CD4-positive, alpha-beta memory T cell (primary cell): ENCODE measurements around the gene CNOT4. TPM values are rescaled to one million over a fixed set of nuclear protein-coding genes. Genes with fewer than 3 reads are reported as not detected.
"Not testable (repeated sequence)": the region's sequence is repeated elsewhere in the genome, so short reads cannot be mapped to it uniquely, and the experiment has no call there.

ENCODE experiments used
- CTCF ChIA-PET: fragments of 350-600 bp; sonication (Branson Sonifier 250); formaldehyde crosslinking; loops from one replicate; lab custom pipeline; 2021; ENCODE audit warnings: inconsistent platforms; ENCODE audit not compliant: partially characterized antibody; lab: Charles Lee
- POLR2A ChIA-PET: fragments of 350-600 bp; sonication (Branson Sonifier 250); formaldehyde crosslinking; loops from one replicate; lab custom pipeline; 2021; ENCODE audit not compliant: partially characterized antibody; lab: Charles Lee
- DNase-seq, 5 donors: peaks; one replicate each; pipeline versions ENCODE4 v3.0.0 to v3.0.0-alpha.2; 2020 to 2022; ENCODE audit warnings: mixed read lengths in 1 of 5
- H3K27ac ChIP-seq: one replicate; pipeline ENCODE4 v1.7.0; 2013; ENCODE audit warnings: low read depth, low read length
- H3K27me3 ChIP-seq: 2 replicates; pipeline ENCODE4 v1.7.0; 2013; ENCODE audit warnings: mild to moderate bottlenecking, low read length, moderate library complexity; ENCODE audit not compliant: insufficient read depth
- H3K36me3 ChIP-seq: 2 replicates; pipeline ENCODE4 v1.7.0; 2013; ENCODE audit warnings: mild to moderate bottlenecking, low read length, moderate library complexity; ENCODE audit not compliant: insufficient read depth
- H3K4me1 ChIP-seq: 2 replicates; pipeline ENCODE4 v1.7.0; 2013; ENCODE audit warnings: mild to moderate bottlenecking, low read length, moderate library complexity; ENCODE audit not compliant: insufficient read depth
- H3K4me3 ChIP-seq, 2 donors: one replicate each; pipeline ENCODE4 v1.7.0; 2013; ENCODE audit warnings: low read length in 2 of 2, mild to moderate bottlenecking in 1 of 2
- H3K9me3 ChIP-seq, 2 donors: one replicate each; pipeline ENCODE4 v1.7.0; 2013; ENCODE audit warnings: low read length in 2 of 2, control low read depth in 1 of 2; ENCODE audit not compliant: control insufficient read depth in 1 of 2
- H3K27ac Mint-ChIP-seq, 7 donors: one replicate each; pipeline ENCODE4 v1.8.0; 2020 to 2021; ENCODE audit warnings: mixed read lengths in 7 of 7, mild to moderate bottlenecking in 6 of 7, inconsistent platforms in 3 of 7, moderate library complexity in 3 of 7
- H3K27me3 Mint-ChIP-seq, 2 donors: one replicate each; pipeline ENCODE4 v1.8.0; 2020 to 2021; ENCODE audit warnings: mixed read lengths in 2 of 2
- H3K36me3 Mint-ChIP-seq, 2 donors: one replicate each; pipeline ENCODE4 v1.8.0; 2020 to 2021; ENCODE audit warnings: mixed read lengths in 2 of 2, inconsistent platforms in 1 of 2, mild to moderate bottlenecking in 1 of 2
- H3K4me1 Mint-ChIP-seq, 4 donors: one replicate each; pipeline ENCODE4 v1.8.0; 2020 to 2021; ENCODE audit warnings: mixed read lengths in 4 of 4, mild to moderate bottlenecking in 1 of 4
- H3K4me3 Mint-ChIP-seq, 8 donors: one replicate each; pipeline ENCODE4 v1.8.0; 2020 to 2021; ENCODE audit warnings: mixed read lengths in 8 of 8, mild to moderate bottlenecking in 7 of 8, moderate library complexity in 6 of 8, inconsistent platforms in 3 of 8
- H3K9me3 Mint-ChIP-seq, 8 donors: one replicate each; pipeline ENCODE4 v1.8.0; 2020 to 2021; ENCODE audit warnings: mixed read lengths in 8 of 8, mild to moderate bottlenecking in 5 of 8, inconsistent platforms in 3 of 8, moderate library complexity in 1 of 8
- intact Hi-C: fragments of 100-400 bp; cut with micrococcal nuclease; formaldehyde crosslinking; loops from one replicate; pipeline ENCODE4 v1.15.1; 2023
- polyA plus RNA-seq, 2 donors: library from polyadenylated mRNA; unstranded; fragments of 300-500 nt; fragmentation: Illumina TruSeq; gene quantifications; one replicate each; pipeline ENCODE4 v1.2.3, GENCODE V29; 2021
- total RNA-seq, 2 experiments: library from RNA; stranded (reverse); gene quantifications; one replicate each; pipeline ENCODE4 v1.2.3, GENCODE V29; 2021

Gene CNOT4
- total and polyA plus RNA-seq, 4 experiments from 2014 or later, result 11.1 to 35.0 (median 26.2) TPM

GRCh38 chr7:135362871-135363270, 147.0 kb downstream of the CNOT4 start:
- Mint-ChIP-seq H3K9me3 (no peaks in the 10 kb centered on the region), H3K4me1 (peaks cover 0 to 1% (median 0%) of the 10 kb centered on the region in 4 donors), H3K4me3 (no peak overlapping the region), H3K36me3 (peaks cover 20 to 32% of the 10 kb centered on the region in 2 donors), H3K27me3 (no peaks in the 10 kb centered on the region), H3K27ac (no peak overlapping the region)
- Histone ChIP-seq H3K4me3 (no peak overlapping the region), H3K4me1 (no peaks in the 10 kb centered on the region), H3K27ac (no peak overlapping the region), H3K36me3 (peaks cover 4% of the 10 kb centered on the region), H3K9me3 (no peaks in the 10 kb centered on the region), H3K27me3 (no peaks in the 10 kb centered on the region)
- intact Hi-C loops, result no loop called here
- ChIA-PET POLR2A (no interaction called here), CTCF (no interaction called here)
- DNase-seq, result no peak

- Histone ChIP-seq H3K9me3 (no peaks in the 10 kb centered on the region), H3K27ac (no peak overlapping the region), H3K4me3 (no peak overlapping the region), H3K36me3 (peaks cover 4% of the 10 kb centered on the region), H3K4me1 (no peaks in the 10 kb centered on the region), H3K27me3 (no peaks in the 10 kb centered on the region)
- no peak overlapping the region for H3K27ac Mint-ChIP-seq
- H3K4me1 Mint-ChIP-seq, result peaks cover 0 to 1% (median 0%) of the 10 kb centered on the region in 4 donors
- H3K9me3 Mint-ChIP-seq, result no peaks in the 10 kb centered on the region
- no peak for DNase-seq
- no peak overlapping the region for H3K4me3 Mint-ChIP-seq
- H3K36me3 Mint-ChIP-seq, result peaks cover 20 to 32% of the 10 kb centered on the region in 2 donors
- intact Hi-C loops, result no loop called here
- POLR2A ChIA-PET, result no interaction called here
- no peaks in the 10 kb centered on the region for H3K27me3 Mint-ChIP-seq
- CTCF ChIA-PET, result no interaction called here
These were observed 148.1 kb downstream of the CNOT4 start for GRCh38 chr7:135361788-135362187.

GRCh38 chr7:135359615-135360014, 150.3 kb downstream of the CNOT4 start:
- H3K9me3 Mint-ChIP-seq, result no peaks in the 10 kb centered on the region
- no peaks in the 10 kb centered on the region for H3K4me1 ChIP-seq
- H3K4me3 Mint-ChIP-seq, result no peak overlapping the region
- POLR2A ChIA-PET, result no interaction called here
- H3K27ac Mint-ChIP-seq, result no peak overlapping the region
- intact Hi-C loops, result no loop called here
- CTCF ChIA-PET, result no interaction called here
- H3K9me3 ChIP-seq, result no peaks in the 10 kb centered on the region
- peaks cover 4% of the 10 kb centered on the region for H3K36me3 ChIP-seq
- H3K4me3 ChIP-seq, result no peak overlapping the region
- no peaks in the 10 kb centered on the region for H3K27me3 ChIP-seq
- H3K36me3 Mint-ChIP-seq, result peaks cover 18 to 32% of the 10 kb centered on the region in 2 donors
- H3K27me3 Mint-ChIP-seq, result no peaks in the 10 kb centered on the region
- DNase-seq, result no peak
- no peaks in the 10 kb centered on the region for H3K4me1 Mint-ChIP-seq
- no peak overlapping the region for H3K27ac ChIP-seq

GRCh38 chr7:135355377-135356048, 154.4 kb downstream of the CNOT4 start:
- Histone ChIP-seq H3K27me3 (no peaks in the 10 kb centered on the region), H3K4me1 (no peaks in the 10 kb centered on the region), H3K4me3 (no peak overlapping the region), H3K9me3 (no peaks in the 10 kb centered on the region), H3K36me3 (no peaks in the 10 kb centered on the region), H3K27ac (no peak overlapping the region)
- Mint-ChIP-seq H3K36me3 (peaks cover 2 to 5% of the 10 kb centered on the region in 2 donors), H3K9me3 (no peaks in the 10 kb centered on the region), H3K4me3 (no peak overlapping the region), H3K27me3 (no peaks in the 10 kb centered on the region), H3K4me1 (no peaks in the 10 kb centered on the region), H3K27ac (no peak overlapping the region)
- CTCF ChIA-PET, result no interaction called here
- DNase-seq, result no peak
- POLR2A ChIA-PET, result no interaction called here
- intact Hi-C loops, result no loop called here

GRCh38 chr7:135353832-135354231, 156.1 kb downstream of the CNOT4 start:
- Histone ChIP-seq H3K4me3 (no peak overlapping the region), H3K4me1 (no peaks in the 10 kb centered on the region), H3K9me3 (no peaks in the 10 kb centered on the region), H3K27ac (no peak overlapping the region), H3K27me3 (no peaks in the 10 kb centered on the region), H3K36me3 (no peaks in the 10 kb centered on the region)
- intact Hi-C loops, result no loop called here
- Mint-ChIP-seq H3K4me1 (no peaks in the 10 kb centered on the region), H3K27ac (no peak overlapping the region), H3K4me3 (no peak overlapping the region), H3K9me3 (no peaks in the 10 kb centered on the region), H3K27me3 (no peaks in the 10 kb centered on the region), H3K36me3 (no peaks in the 10 kb centered on the region)
- DNase-seq, result no peak
- ChIA-PET CTCF (no interaction called here), POLR2A (no interaction called here)

- intact Hi-C loops, result no loop called here
- no peaks in the 10 kb centered on the region for H3K27me3 Mint-ChIP-seq
- Histone ChIP-seq H3K27ac (no peak overlapping the region), H3K36me3 (no peaks in the 10 kb centered on the region), H3K4me1 (no peaks in the 10 kb centered on the region), H3K27me3 (no peaks in the 10 kb centered on the region), H3K4me3 (no peak overlapping the region), H3K9me3 (no peaks in the 10 kb centered on the region)
- no peaks in the 10 kb centered on the region for H3K9me3 Mint-ChIP-seq
- POLR2A ChIA-PET, result no interaction called here
- no peak for DNase-seq
- H3K27ac Mint-ChIP-seq, result no peak overlapping the region
- CTCF ChIA-PET, result no interaction called here
- no peaks in the 10 kb centered on the region for H3K36me3 Mint-ChIP-seq
- H3K4me3 Mint-ChIP-seq, result no peak overlapping the region
- H3K4me1 Mint-ChIP-seq, result no peaks in the 10 kb centered on the region
These were observed 157.6 kb downstream of the CNOT4 start for GRCh38 chr7:135352285-135352684.

GRCh38 chr7:135351070-135351469, 158.8 kb downstream of the CNOT4 start:
- H3K27me3 Mint-ChIP-seq, H3K27ac Mint-ChIP-seq, POLR2A ChIA-PET, H3K4me1 ChIP-seq, H3K4me3 Mint-ChIP-seq, H3K4me3 ChIP-seq, CTCF ChIA-PET, H3K9me3 Mint-ChIP-seq, intact Hi-C loops, DNase-seq, H3K4me1 Mint-ChIP-seq, H3K27ac ChIP-seq, H3K9me3 ChIP-seq, H3K27me3 ChIP-seq, H3K36me3 Mint-ChIP-seq, H3K36me3 ChIP-seq: not testable (repeated sequence)
